Astrocyte (in vitro differentiated cells and primary cell): ENCODE measurements around the gene SH3PXD2B. TPM values are rescaled to one million over a fixed set of nuclear protein-coding genes. Genes with fewer than 3 reads are reported as not detected.

Experiments used
- DNase-seq: peaks from one replicate; pipeline ENCODE4 v3.0.0-alpha.2; 2010; ENCODE audit warnings: low read depth
- FAIRE-seq: peaks from 2 replicates; lab custom pipeline; 2011; peaks lifted over from hg19 to GRCh38; lab: Jason Lieb, UNC
- H2AFZ ChIP-seq: 2 replicates; pipeline ENCODE4 v1.6.0; 2012; ENCODE audit warnings: low read depth, low read length, inconsistent platforms
- H3K27ac ChIP-seq: 2 replicates; pipeline ENCODE4 v1.5.1; 2011; ENCODE audit warnings: low read depth, low read length, inconsistent platforms
- H3K27me3 ChIP-seq: 2 replicates; pipeline ENCODE4 v1.6.0; 2011; ENCODE audit warnings: low read length, inconsistent platforms; ENCODE audit not compliant: insufficient read depth
- H3K36me3 ChIP-seq: 2 replicates; pipeline ENCODE4 v1.5.1; 2011; ENCODE audit warnings: low read length, inconsistent platforms; ENCODE audit not compliant: insufficient read depth
- H3K4me1 ChIP-seq: 2 replicates; pipeline ENCODE4 v1.5.1; 2011; ENCODE audit warnings: low read length, inconsistent platforms; ENCODE audit not compliant: insufficient read depth
- H3K4me2 ChIP-seq: 2 replicates; pipeline ENCODE4 v1.6.0; 2012; ENCODE audit warnings: low read length, inconsistent platforms
- H3K4me3 ChIP-seq: 2 replicates; pipeline ENCODE4 v1.5.1; 2011; ENCODE audit warnings: low read depth, mild to moderate bottlenecking, low read length, inconsistent platforms; ENCODE audit not compliant: insufficient read depth
- H3K79me2 ChIP-seq: 2 replicates; pipeline ENCODE4 v1.6.0; 2012; ENCODE audit warnings: mild to moderate bottlenecking, low read length, inconsistent platforms; ENCODE audit not compliant: insufficient read depth
- H3K9ac ChIP-seq: 2 replicates; pipeline ENCODE4 v1.6.0; 2012; ENCODE audit warnings: mild to moderate bottlenecking, low read length, inconsistent platforms
- H3K9me3 ChIP-seq: 2 replicates; pipeline ENCODE4 v1.5.1; 2012; ENCODE audit warnings: low read depth, mild to moderate bottlenecking, low read length, inconsistent platforms; ENCODE audit not compliant: insufficient read depth
- H4K20me1 ChIP-seq: 2 replicates; pipeline ENCODE4 v1.6.0; 2012; ENCODE audit warnings: low read length, inconsistent platforms; ENCODE audit not compliant: insufficient read depth
- H3K27ac Mint-ChIP-seq: one replicate; pipeline ENCODE4 v1.8.0; 2021; ENCODE audit warnings: mild to moderate bottlenecking, mixed read lengths; ENCODE audit not compliant: unreplicated experiment
- H3K27me3 Mint-ChIP-seq: one replicate; pipeline ENCODE4 v1.8.0; 2021; ENCODE audit warnings: low read depth, mixed read lengths; ENCODE audit not compliant: unreplicated experiment
- H3K36me3 Mint-ChIP-seq: one replicate; pipeline ENCODE4 v1.8.0; 2021; ENCODE audit warnings: low read depth, mixed read lengths; ENCODE audit not compliant: unreplicated experiment
- H3K4me1 Mint-ChIP-seq: one replicate; pipeline ENCODE4 v1.8.0; 2021; ENCODE audit warnings: low read depth, mixed read lengths; ENCODE audit not compliant: unreplicated experiment
- H3K4me3 Mint-ChIP-seq: one replicate; pipeline ENCODE4 v1.8.0; 2021; ENCODE audit warnings: mild to moderate bottlenecking, moderate library complexity, mixed read lengths; ENCODE audit not compliant: unreplicated experiment
- H3K9me3 Mint-ChIP-seq: one replicate; pipeline ENCODE4 v1.8.0; 2021; ENCODE audit warnings: mild to moderate bottlenecking, mixed read lengths; ENCODE audit not compliant: unreplicated experiment
- CTCF ChIP-seq: IDR thresholded peaks from 2 replicates; pipeline ENCODE4 v1.5.1; 2011; ENCODE audit warnings: low read depth, mild to moderate bottlenecking, inconsistent platforms, low read length, moderate library complexity; ENCODE audit not compliant: insufficient read depth
- EZH2 ChIP-seq: IDR thresholded peaks from 2 replicates; pipeline ENCODE4 v1.6.1; 2012; ENCODE audit warnings: mild to moderate bottlenecking, low read length, inconsistent platforms; ENCODE audit not compliant: insufficient read depth
- total RNA-seq: library from RNA; stranded (reverse); gene quantifications from 2 replicates; pipeline ENCODE4 v1.2.1, GENCODE V29; 2021

Gene SH3PXD2B
- total RNA-seq, 1 donor from 2014 or later = 66.0 TPM

- H3K9me3 Mint-ChIP-seq = no peaks in the 10 kb centered on the region
- Histone ChIP-seq H3K9me3 (no peaks in the 10 kb centered on the region), H2AFZ (peak overlapping the region; percentile 91), H3K27me3 (no peaks in the 10 kb centered on the region), H3K79me2 (peaks cover 44% of the 10 kb centered on the region), H3K4me3 (peak overlapping the region; percentile 88), H3K27ac (peak overlapping the region; percentile 80), H3K9ac (peak overlapping the region; percentile 92), H4K20me1 (peaks cover 39% of the 10 kb centered on the region), H3K4me2 (peak overlapping the region; percentile 94), H3K4me1 (peaks cover 14% of the 10 kb centered on the region), H3K36me3 (no peaks in the 10 kb centered on the region)
- DNase-seq = peak; percentile 61
- peak overlapping the region; percentile 87 for H3K27ac Mint-ChIP-seq
- H3K4me1 Mint-ChIP-seq = peaks cover 5% of the 10 kb centered on the region
- TF ChIP-seq CTCF (no peak), EZH2 (no peak)
- H3K27me3 Mint-ChIP-seq = no peaks in the 10 kb centered on the region
- H3K36me3 Mint-ChIP-seq = no peaks in the 10 kb centered on the region
- peak overlapping the region; percentile 91 for H3K4me3 Mint-ChIP-seq
- FAIRE-seq = no peak
Observed at GRCh38 chr5:172283862-172284610, 170.3 kb downstream of the SH3PXD2B start.

GRCh38 chr5:172283020-172283861 lies 171.1 kb downstream of the SH3PXD2B start, which contains the start of gene UBTD2:
Gene UBTD2, minus strand, starts transcription at chr5:172283764. Its CDS starts 99 bp downstream, at chr5:172283665.
- H3K36me3 Mint-ChIP-seq = no peaks in the 10 kb centered on the region
- FAIRE-seq (no peak), DNase-seq (peak; percentile 55)
- Histone ChIP-seq H3K9me3 (no peaks in the 10 kb centered on the region), H3K9ac (peak within 1 kb of the TSS; percentile 92), H3K27me3 (no peaks in the 10 kb centered on the region), H3K4me3 (peak within 1 kb of the TSS; percentile 88), H3K36me3 (no peaks in the 10 kb centered on the region), H3K4me1 (peaks cover 14% of the 10 kb centered on the region), H3K27ac (peak within 1 kb of the TSS; percentile 80), H3K79me2 (peaks cover 52% of the 10 kb centered on the region), H2AFZ (peak within 1 kb of the TSS; percentile 91), H3K4me2 (peak within 1 kb of the TSS; percentile 94), H4K20me1 (peaks cover 45% of the 10 kb centered on the region)
- H3K27me3 Mint-ChIP-seq = no peaks in the 10 kb centered on the region
- no peaks in the 10 kb centered on the region for H3K9me3 Mint-ChIP-seq
- peak within 1 kb of the TSS; percentile 88 for H3K27ac Mint-ChIP-seq
- TF ChIP-seq CTCF = peak; percentile 11
- TF ChIP-seq EZH2 = no peak
- H3K4me1 Mint-ChIP-seq = peaks cover 5% of the 10 kb centered on the region
- peak within 1 kb of the TSS; percentile 97 for H3K4me3 Mint-ChIP-seq
